HFF-Myc (cell line): Measurements from ENCODE around the gene PHF1.

Source experiments
- DNase-seq: peaks from one replicate; pipeline ENCODE4 v3.0.0-alpha.2; 2011; ENCODE audit warnings: low read depth; ENCODE audit errors: extremely low read depth
- H3K4me3 ChIP-seq: replicated peaks from 2 replicates; pipeline ENCODE4 v1.5.1; 2011; ENCODE audit warnings: low read depth, mild to moderate bottlenecking, control low read depth, low read length
- CTCF ChIP-seq: IDR thresholded peaks from 2 replicates; pipeline ENCODE4 v1.5.1; 2012; ENCODE audit warnings: mild to moderate bottlenecking, low read depth, low read length, control low read depth; ENCODE audit errors: missing control alignments

The PHF1 gene

DNA sequence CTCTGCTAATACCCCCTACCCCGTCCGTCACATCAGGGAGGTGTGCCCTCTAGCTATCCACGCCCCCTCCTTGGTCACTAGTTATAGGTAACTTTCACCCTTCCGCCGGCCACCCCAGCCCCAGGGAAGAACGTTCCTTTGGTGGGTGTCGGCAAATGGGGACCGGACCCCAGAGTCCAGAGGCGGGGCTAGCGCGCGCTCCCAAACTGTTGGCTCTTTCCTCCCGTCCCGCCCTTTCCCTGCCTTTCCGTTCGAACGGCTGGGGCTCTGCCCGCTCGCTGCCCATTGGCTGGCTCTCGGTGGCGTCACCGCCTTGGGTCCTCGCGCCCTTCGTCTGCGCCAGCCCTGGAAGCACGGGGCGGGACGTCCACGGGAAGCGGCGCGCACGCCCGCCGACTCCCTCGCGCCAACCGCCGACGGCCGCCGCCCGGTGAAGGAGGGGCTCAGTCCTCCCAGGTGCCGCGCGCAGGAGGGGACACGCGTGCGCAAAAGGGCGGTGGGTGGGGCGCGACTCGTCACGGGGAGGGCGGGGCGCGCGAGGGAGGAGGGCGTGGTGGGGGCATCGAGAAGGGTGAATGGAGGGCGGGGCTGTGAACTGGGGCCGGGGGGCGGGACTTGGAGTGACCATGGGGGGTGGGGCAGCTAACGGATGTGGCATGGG, 634 bp upstream of the PHF1 start:
- H3K4me3 ChIP-seq = peak overlapping the region; percentile 61
- DNase-seq = peak; percentile 87
- no peak for TF ChIP-seq CTCF

DNA sequence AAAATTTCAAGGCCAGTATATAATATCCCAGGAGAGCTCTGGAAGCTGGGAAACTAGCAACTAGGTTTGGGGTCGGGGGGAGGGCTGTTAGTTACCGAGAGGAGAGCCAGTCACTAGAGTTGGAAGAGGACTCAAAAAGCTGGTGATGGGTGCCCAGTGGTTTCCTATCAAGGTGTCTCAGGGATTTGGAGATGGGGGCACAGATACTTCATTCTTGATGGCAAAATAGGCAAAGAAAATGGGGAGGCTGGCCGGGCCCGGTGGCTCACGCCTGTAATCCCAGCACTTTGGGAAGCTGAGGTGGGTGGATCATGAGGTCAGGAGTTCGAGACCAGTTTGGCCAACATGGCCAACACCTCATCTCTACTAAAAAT, 805 bp downstream of the PHF1 start:
- TF ChIP-seq CTCF = no peak
- peak overlapping the region; percentile 61 for H3K4me3 ChIP-seq
- DNase-seq = no peak

DNA sequence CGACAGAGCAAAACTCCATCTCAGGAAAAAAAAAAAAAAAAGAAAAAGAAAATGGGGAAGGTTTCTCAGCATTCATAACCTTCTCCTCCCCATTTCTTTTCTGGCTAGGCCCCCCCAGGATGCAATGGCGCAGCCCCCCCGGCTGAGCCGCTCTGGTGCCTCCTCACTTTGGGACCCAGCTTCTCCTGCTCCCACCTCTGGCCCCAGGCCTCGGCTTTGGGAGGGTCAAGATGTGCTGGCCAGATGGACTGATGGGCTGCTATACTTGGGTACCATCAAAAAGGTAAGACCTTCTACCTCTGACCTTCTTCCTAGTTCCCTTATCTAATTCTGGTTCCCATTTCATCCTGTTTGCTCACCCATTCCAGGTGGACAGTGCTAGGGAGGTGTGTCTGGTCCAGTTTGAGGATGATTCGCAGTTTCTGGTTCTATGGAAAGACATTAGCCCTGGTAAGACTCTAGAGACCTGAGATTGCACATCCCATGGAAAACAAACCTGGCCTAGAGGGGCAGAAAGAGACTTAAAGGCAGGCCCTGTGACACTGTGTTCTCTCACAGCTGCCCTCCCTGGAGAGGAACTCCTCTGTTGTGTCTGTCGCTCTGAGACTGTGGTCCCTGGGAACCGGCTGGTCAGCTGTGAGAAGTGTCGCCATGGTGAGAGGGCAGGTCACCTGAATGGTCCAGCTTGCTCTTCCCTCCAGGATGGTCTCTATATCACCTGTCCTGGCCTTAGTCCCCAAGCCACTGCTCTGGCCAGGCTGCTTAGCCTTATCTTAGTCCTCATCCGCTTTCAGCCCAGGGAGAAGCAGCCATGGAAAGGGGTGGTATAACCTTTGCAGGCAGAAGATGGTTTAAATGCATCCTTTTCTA, 1.6 kb downstream of the PHF1 start:
- H3K4me3 ChIP-seq = no peak overlapping the region
- no peak for DNase-seq
- TF ChIP-seq CTCF = no peak

DNA sequence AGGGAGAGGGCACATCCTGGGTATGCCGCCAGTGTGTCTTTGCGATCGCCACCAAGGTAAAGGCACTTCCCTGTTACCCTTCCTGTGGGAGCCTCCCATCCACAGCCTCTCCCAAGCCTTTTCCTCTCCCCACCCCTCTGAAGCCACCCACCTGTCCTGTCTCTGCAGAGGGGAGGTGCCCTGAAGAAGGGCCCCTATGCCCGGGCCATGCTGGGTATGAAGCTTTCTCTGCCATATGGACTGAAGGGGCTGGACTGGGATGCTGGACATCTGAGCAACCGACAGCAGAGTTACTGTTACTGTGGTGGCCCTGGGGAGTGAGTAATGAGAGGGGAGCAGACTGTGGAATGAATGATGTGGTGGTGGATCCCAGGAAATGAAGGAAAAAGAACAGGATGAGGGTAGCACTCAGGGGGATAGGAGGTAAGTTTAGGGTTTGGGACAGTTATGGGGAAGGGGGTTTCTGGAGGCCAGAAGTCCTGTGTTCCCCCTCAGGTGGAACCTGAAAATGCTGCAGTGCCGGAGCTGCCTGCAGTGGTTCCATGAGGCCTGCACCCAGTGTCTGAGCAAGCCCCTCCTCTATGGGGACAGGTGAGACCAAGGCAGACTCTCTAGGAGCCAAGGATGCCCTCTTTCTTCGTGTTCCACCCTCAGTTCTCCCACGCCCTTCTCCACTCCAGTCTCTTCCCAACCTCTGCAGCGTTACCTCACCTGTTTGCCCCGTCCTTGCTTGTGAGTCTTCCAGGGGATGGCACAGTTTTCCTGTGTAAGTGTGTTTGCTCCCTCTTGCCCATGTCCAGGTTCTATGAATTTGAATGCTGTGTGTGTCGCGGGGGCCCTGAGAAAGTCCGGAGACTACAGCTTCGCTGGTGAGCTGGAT, 2.7 kb downstream of the PHF1 start:
- H3K4me3 ChIP-seq = no peak overlapping the region
- no peak for TF ChIP-seq CTCF
- DNase-seq = no peak

- TF ChIP-seq CTCF = peak; percentile 53
- no peak for DNase-seq
- no peak overlapping the region for H3K4me3 ChIP-seq
These were observed 3.9 kb downstream of the PHF1 start for GRCh38 chr6:33414592-33415271.

DNA sequence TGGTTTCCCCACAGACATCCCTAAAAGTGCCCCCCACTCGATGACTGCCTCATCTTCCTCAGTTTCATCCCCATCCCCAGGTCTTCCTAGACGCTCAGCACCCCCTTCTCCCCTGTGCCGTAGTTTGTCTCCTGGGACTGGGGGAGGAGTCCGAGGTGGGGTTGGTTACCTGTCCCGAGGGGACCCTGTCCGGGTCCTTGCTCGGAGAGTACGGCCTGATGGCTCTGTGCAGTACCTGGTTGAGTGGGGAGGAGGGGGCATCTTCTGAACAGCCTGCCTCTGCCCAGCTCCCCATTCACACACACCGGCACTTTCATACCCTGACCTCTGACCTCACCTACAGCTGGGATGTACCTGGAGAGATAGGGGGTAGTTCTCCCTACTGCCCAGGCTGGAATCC, 5.0 kb downstream of the PHF1 start:
- DNase-seq = no peak
- TF ChIP-seq CTCF = no peak
- H3K4me3 ChIP-seq = peak overlapping the region; percentile 97
